Loucy (cell line): ENCODE data around the gene FCGR3B.
"Not testable (repeated sequence)": the region's sequence is repeated elsewhere in the genome, so short reads cannot be mapped to it uniquely, and the experiment has no call there.

Experiments used
- EZH2phosphoT487 ChIP-seq: fragments of 200-600 bp; IDR thresholded peaks from 2 replicates; pipeline ENCODE4 v1.6.1; 2018; ENCODE audit warnings: antibody characterized with exemption, mild to moderate bottlenecking, moderate library complexity, borderline replicate concordance
- TF ChIP-seq, protein P1 (sequence below): fragments of 200-600 bp; sonication (generic); conservative IDR thresholded peaks from 2 replicates; pipeline ENCODE4 v1.5.1; 2014; ENCODE audit warnings: mild to moderate bottlenecking, antibody characterized with exemption, low read length

DNA sequence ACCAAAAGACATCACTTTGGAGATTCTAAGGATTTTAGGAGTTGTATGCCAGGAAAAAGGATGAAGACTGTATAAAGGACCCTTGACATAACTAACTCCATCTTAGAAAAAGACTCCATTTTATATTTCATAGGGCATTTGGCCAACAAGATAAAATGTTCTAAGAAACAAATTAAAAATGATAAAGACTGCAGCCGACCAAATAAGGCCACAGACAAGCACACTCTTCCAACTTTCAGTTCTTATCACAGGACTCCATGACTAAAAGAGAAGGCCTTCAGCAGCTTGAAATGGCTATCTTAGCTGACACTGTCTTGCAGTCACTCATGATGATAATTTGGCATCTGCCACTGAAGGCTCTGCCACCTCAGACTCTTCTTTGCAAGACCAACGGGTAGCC is 8.2 kb upstream of the FCGR3B start:
- TF ChIP-seq, protein P1, sequence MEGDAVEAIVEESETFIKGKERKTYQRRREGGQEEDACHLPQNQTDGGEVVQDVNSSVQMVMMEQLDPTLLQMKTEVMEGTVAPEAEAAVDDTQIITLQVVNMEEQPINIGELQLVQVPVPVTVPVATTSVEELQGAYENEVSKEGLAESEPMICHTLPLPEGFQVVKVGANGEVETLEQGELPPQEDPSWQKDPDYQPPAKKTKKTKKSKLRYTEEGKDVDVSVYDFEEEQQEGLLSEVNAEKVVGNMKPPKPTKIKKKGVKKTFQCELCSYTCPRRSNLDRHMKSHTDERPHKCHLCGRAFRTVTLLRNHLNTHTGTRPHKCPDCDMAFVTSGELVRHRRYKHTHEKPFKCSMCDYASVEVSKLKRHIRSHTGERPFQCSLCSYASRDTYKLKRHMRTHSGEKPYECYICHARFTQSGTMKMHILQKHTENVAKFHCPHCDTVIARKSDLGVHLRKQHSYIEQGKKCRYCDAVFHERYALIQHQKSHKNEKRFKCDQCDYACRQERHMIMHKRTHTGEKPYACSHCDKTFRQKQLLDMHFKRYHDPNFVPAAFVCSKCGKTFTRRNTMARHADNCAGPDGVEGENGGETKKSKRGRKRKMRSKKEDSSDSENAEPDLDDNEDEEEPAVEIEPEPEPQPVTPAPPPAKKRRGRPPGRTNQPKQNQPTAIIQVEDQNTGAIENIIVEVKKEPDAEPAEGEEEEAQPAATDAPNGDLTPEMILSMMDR, result not testable (repeated sequence)
- not testable (repeated sequence) for TF ChIP-seq EZH2phosphoT487
